ENCODE results near the gene HSF5.

- TF ChIP-seq CTCF (IDR thresholded peaks at IDR 0.05) (no peak), EZH2 (IDR thresholded peaks at IDR 0.05; ENCODE audit: borderline replicate concordance, insufficient read depth, low read depth, low read length, poor library complexity, severe bottlenecking) (no peak)
These were observed 89.5 kb downstream of the HSF5 start for GRCh38 chr17:58398574-58399266.
